GM18505 (cell line): Measurements from ENCODE around the gene ACAP2.
"Not testable (repeated sequence)": the region's sequence is repeated elsewhere in the genome, so short reads cannot be mapped to it uniquely, and the experiment has no call there.

Source experiments
- ATAC-seq: cut with Tn5 transposase; IDR thresholded peaks from one replicate; pipeline ENCODE4 v1.9.1; 2021; ENCODE audit not compliant: unreplicated experiment
- POLR2A ChIP-seq: IDR thresholded peaks from 4 replicates; pipeline ENCODE4 v1.6.1; 2011; ENCODE audit warnings: borderline replicate concordance; ENCODE audit not compliant: insufficient read depth, insufficient read length; ENCODE audit errors: extremely low read depth

Gene ACAP2

DNA sequence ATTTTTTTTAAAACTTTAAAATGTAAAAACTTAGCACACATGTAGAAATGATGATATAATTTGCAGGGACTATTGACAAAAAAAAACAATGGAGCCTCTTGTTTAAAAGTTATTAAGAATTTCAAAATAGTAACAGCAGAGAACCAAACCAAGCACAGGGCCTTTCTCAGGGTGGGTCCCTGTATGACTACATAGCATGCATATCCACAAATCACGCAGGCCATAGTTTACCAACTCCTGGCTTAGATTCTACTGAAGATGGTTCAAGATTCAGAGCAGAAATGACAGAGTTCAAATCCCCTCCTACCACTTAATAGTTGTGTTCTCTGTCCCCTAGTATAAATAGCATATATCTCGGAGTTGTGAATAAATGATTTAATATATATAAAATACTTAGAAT is 19.0 kb downstream of the ACAP2 start:
- no peak for TF ChIP-seq POLR2A
- no peak for ATAC-seq

DNA sequence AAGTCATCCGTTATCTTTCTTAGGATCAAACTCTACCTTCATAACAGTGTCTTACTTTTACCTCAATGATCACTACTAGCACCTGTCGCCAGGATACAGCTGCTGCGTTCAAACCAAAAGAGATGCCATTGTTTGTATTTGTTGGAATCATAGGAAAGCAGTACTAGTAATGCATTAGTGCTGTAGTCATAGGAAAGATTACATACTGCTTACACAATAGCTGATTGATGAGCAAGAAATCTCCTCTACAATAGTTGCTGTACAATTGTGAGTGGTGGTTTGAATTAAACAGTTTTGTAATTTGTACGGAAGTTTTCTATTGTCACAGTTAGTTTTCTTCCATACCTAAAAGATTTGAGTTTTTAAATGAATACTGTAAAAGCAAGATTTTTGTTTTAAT is 21.4 kb downstream of the ACAP2 start:
- no peak for ATAC-seq
- TF ChIP-seq POLR2A, result no peak

DNA sequence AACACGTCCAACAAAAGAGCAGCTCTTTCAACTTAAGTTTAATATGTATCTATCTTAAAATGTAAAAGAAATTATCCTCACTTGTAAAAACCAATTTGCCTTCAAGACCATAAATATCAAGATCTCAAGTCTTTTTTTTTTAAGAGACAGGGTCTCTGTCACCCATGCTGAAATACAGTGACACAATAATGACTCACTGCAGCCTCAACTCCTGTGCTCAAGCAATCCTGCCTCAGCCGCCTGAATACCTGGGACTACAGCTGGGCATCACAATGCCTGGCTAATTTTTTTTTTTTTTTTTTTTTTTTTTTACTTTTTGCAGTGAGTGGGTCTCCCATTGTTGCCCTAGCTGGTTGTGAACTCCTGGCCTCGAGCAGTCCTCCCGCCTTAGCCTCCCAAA is 26.0 kb downstream of the ACAP2 start:
- no peak for ATAC-seq
- TF ChIP-seq POLR2A, result no peak

DNA sequence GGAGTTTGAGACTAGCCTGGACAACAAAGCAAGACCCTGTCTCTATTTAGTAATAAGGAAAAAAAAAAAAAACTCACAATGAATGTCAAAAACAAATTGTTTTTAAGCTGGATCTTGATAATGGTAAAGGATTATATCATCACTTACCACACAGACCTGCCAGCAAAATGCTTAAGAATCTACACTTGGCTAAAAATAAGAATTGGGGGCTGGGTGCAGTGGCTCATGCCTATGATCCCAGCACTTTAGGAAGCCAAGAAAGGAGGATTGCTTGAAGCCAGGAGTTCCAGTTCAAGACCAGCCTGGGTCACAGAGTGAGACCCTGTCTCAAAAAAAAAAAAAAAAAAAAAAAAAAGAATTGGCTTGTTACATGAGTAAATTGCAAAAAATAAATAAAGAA is 31.0 kb downstream of the ACAP2 start:
- TF ChIP-seq POLR2A, result no peak
- no peak for ATAC-seq

DNA sequence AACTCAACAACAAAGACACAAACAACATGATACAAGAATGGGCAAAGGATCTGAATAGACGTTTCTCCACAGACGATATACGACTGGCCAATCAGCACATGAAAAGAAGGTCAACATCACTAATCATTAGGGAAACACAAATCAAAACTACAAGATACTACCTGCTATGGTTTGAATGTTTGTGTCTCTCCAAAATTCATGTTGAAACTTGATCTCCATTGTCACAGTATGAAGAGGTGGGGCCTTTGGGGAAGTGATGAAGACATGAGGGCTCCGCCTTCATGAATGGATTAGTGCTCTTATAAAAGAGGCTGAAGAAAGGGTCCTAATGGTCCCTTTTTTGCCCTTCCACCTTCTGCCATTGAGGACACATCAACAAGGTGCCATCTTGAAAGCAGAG is 32.3 kb downstream of the ACAP2 start:
- no peak for ATAC-seq
- no peak for TF ChIP-seq POLR2A

DNA sequence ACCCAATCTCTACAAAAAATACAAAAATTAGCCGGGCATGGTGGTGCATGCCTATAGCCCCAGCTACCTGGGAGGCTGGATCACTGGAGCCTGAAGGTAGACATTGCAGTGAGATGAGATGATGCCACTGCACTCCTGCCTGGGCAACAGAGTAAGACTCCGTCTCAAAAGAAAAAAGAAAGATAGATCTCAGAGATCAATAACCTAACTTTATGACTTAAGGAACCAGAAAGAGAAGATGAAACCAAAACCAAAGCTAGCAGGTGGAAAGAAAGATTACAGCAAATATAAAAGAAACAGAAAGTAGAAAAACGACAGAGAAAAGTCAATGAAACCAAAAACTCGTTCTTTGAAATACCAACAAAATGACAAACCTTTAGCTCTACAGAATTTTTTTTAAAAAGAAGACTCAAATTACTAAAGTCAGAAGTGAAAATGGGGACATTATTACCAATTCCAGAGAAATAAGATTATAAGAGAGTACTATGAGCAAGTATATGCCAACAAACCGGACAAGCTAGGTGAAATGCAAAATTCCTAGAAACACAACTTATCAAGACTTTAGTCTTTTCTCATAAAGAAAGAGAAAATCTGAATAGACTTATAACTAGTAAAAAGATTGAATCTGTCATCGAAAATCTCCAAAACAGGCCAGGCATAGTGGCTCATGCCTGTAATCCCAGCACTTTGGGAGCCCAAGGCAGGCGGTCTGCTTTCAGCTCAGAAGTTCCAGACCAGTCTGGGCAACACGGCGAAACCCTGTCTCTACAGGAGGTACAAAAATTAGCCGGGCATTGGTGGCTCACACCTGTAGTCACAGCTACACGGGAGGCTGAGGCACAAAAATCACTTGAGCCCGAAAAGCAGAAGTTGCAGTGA is 35.0 kb downstream of the ACAP2 start:
- no peak for TF ChIP-seq POLR2A
- no peak for ATAC-seq

DNA sequence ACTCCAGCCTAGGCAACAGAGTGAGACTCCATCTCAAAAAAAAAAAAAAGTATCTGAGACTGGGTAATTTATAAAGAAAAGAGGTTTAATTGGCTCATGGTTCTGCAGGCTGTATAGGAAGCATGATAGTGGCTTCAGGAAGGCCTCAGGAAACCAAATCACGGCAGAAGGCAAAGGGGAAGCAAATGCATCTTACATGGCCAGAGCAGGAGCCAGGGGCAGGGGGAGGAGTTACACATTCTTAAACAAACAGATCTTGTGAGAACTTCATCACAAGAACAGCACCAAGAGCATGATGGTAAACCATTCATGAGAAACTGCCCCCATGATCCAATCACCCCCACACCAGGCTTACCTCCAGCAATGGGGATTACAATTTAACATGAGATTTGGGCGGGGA is 37.2 kb downstream of the ACAP2 start:
- no peak for TF ChIP-seq POLR2A
- no peak for ATAC-seq

DNA sequence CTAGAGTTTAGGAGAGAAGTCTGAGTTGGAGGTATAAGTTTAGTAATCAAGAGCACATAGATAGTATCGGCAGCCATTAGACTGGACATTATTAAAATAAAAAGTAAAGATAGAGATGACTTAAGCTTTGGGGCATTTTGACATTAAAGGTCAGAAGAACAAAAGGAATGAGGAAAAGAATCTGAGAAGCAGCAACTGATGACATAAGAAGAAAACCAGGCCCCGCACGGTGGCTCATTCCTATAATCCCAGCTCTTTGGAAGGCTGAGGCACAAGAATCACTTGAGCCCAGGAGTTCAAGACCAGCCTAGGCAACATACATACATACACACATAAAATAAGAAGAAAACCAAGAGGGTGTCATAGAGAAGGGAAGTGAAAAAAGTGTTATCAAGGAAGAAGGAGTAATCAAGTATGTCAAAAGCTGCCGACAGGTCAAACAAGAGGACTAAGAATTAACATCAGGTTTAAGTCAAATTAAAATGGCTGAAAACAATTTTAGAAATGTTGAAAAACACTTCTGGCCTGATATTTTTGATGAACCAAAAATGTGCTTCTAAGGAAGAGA is 38.9 kb downstream of the ACAP2 start:
- ATAC-seq, result no peak
- TF ChIP-seq POLR2A, result no peak

DNA sequence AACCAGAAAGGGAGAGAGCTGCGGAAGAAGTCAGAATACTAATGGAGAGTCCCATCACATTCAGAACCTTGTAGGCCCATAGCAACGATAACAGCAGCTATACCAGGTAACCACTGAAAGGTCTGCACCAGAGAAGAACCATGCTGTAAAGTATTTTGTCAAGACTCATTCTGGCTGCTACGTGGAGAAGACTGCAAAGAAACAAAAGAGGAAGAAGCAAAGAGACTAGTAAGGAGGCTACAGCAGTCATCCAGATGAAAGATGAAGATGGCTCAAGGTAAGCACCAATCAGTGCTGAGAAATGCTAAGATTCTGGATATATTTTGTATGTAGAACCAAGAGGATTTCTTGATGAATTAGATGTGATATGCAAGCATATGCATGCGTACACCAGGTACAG is 39.6 kb downstream of the ACAP2 start:
- no peak for ATAC-seq
- TF ChIP-seq POLR2A, result no peak

DNA sequence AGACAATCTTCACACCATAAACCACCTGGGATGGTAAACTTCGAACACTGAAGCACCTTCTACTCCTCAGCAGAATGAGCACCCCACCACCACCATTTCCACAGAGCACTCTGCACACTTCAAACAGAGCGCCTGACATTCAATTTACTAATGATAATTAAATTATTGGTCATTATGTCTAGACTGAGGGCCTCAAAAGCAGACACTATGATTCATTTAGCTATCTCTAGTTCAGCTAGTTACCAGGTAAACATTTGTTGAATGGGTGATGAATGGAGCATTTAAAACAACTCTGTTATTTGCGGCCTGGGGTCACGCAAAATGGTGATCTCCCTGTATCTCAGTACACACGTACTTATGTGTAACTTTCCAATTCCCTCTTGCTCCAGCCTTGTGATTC is 40.9 kb downstream of the ACAP2 start:
- TF ChIP-seq POLR2A, result no peak
- ATAC-seq, result no peak

DNA sequence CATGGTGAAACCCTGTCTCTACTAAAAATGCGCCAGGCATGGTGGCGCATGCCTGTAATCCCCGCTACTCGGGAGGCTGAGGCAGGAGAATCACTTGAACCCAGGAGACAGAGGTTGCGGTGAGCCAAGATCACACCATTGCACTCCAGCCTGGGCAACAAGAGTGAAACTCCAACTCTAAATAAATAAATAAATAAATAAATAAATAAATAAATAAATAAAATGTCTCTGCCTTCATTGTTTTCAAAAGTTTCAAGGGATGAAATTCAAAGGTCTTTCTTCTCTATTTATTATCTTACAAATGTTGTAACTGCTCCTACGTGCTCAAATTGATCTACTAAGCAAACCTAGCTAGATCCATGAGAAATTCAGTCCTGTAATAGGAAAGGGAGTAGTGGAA is 44.4 kb downstream of the ACAP2 start:
- ATAC-seq, result not testable (repeated sequence)

DNA sequence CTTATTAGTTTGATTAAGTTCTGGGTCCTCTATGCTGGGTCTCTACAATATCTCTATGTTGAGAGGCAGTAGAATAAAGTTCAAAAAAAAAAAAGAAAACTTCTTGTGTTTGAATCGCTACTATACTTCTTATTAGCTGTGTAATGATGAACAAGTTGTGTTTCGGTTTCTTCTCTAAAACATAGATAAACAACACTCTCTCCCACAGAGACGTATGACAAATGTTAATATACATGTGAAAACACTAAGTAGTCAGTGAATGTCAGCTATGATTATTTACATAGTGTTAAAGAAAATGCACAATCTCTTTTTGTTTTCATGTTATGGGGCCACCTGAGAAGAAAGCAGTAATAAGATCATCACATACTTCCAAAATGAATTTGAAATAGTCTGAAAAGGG is 45.3 kb downstream of the ACAP2 start:
- TF ChIP-seq POLR2A, result no peak
- ATAC-seq, result no peak

DNA sequence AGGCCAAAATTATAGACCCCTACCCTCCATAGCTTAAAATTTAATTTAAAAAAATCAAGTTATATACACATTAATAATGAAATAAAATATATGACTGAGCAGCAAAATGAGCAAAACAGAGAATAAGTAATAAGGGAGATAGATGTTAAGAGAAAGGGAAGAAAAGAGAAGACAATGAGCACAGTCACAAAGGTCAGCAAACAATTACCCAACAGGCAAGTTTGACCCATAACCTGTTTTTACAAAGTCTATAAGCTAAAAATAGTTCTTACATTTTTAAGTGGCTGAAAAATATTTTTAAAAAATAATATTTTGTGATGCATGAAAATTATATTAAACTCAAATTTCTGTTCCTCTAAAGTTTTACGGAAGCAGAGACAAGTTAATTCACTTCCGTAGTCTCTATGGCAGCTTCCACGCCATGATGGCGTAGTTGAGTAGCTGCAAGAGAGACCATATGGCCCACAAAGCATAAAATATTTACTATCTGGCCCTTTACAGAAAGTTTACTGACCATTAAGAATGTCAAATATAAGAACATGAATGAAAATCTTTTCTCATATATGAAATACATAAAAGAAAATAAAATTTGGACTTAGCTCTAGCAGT is 47.5 kb downstream of the ACAP2 start:
- ATAC-seq, result no peak
- TF ChIP-seq POLR2A, result no peak

DNA sequence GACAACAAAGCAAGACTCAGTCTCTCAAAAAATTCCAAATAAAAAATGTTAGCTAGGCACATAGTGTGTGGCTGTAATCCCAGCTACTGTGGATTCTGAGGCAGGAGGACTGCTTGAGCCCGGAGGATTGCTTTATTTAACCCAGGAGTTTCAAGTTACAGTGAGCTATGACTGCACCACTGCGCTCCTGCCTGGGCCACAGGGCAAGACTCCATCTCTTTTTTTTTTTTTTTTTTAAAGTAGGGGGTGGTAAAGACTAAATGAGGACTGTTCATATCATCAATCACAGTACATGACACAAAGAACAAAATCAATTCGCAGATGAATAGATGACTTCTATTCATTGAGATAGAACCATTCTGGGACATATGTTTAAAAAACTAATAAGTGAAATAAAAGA is 48.1 kb downstream of the ACAP2 start:
- no peak for TF ChIP-seq POLR2A
- ATAC-seq, result no peak
